Upper lobe of left lung (tissue), 4 donors: ENCODE data around the gene HLA-DQA2.

ENCODE experiments used
- POLR2A ChIP-seq, 4 donors: fragments of 450-650 bp; IDR thresholded peaks; one replicate each; pipeline ENCODE4 v1.5.1; 2016 to 2017; ENCODE audit warnings: antibody characterized with exemption in 4 of 4, mild to moderate bottlenecking in 2 of 4
- POLR2AphosphoS5 ChIP-seq, 2 donors: sonication (generic); formaldehyde crosslinking; IDR thresholded peaks; one replicate each; pipeline ENCODE4 v1.5.1; 2017; ENCODE audit warnings: antibody characterized with exemption in 2 of 2
- TF ChIP-seq, protein P1 (sequence below), 6 experiments: fragments of 450-650 bp in 4 of 6; fragments of 200-600 bp in 2 of 6; sonication (generic) in 2 of 6; IDR thresholded peaks; one replicate each; pipeline ENCODE4 v1.5.1; 2016 to 2019; ENCODE audit warnings: antibody characterized with exemption in 6 of 6

DNA sequence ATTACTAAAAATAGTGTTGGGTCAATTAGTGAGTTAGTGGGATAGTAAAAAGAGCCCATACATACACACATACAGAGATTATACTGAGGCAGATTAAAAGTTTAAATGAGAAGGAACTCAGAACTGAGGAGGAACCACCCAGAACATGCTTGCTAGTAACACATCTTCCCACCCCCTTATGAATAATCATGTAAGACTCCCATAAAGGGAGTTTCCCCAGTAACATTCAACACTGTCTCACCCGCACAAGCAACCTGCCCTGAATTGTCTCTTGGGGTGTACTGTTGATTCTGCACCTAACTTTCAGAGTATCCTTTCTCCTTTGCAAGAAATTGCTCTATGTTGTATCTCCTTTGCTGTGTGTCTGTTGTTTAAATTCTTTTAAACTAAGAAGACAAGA is 33.2 kb downstream of the HLA-DQA2 start:
- no peak for TF ChIP-seq POLR2A (IDR thresholded peaks at IDR 0.05)
- TF ChIP-seq, protein P1, sequence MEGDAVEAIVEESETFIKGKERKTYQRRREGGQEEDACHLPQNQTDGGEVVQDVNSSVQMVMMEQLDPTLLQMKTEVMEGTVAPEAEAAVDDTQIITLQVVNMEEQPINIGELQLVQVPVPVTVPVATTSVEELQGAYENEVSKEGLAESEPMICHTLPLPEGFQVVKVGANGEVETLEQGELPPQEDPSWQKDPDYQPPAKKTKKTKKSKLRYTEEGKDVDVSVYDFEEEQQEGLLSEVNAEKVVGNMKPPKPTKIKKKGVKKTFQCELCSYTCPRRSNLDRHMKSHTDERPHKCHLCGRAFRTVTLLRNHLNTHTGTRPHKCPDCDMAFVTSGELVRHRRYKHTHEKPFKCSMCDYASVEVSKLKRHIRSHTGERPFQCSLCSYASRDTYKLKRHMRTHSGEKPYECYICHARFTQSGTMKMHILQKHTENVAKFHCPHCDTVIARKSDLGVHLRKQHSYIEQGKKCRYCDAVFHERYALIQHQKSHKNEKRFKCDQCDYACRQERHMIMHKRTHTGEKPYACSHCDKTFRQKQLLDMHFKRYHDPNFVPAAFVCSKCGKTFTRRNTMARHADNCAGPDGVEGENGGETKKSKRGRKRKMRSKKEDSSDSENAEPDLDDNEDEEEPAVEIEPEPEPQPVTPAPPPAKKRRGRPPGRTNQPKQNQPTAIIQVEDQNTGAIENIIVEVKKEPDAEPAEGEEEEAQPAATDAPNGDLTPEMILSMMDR (IDR thresholded peaks at IDR 0.05): no peak
- no peak for TF ChIP-seq POLR2AphosphoS5 (IDR thresholded peaks at IDR 0.05)
